ENCODE results near the gene GRIN2A. TPM values are rescaled to one million over a fixed set of nuclear protein-coding genes. Genes with fewer than 3 reads are reported as not detected.

GRIN2A gene
- total and polyA plus RNA-seq, 2 of the 8 experiments (the other 6 are each of a cell fraction or from before 2014, with no cell fraction given): 0.18 to 1.8 TPM

DNA sequence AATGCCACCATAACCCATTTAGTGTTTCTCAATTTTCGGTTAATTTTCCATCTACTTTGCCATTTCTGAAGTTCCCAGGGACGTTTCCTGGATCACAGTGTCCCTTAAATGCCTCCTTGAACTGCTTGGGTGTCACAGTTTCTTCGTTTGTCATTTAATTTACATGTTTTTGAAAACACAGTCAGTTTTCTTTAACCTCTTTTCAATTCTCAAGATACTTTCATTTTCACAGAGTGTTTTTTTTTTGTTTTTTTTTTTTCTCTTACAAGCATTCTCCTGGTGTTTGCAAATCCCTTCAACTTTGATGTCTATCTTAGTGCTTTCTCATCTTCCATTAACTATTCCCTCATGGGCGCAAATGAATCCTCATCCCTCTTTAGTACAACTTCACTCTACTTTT, 283.7 kb downstream of the GRIN2A start (continued):
- TF ChIP-seq, protein P1, sequence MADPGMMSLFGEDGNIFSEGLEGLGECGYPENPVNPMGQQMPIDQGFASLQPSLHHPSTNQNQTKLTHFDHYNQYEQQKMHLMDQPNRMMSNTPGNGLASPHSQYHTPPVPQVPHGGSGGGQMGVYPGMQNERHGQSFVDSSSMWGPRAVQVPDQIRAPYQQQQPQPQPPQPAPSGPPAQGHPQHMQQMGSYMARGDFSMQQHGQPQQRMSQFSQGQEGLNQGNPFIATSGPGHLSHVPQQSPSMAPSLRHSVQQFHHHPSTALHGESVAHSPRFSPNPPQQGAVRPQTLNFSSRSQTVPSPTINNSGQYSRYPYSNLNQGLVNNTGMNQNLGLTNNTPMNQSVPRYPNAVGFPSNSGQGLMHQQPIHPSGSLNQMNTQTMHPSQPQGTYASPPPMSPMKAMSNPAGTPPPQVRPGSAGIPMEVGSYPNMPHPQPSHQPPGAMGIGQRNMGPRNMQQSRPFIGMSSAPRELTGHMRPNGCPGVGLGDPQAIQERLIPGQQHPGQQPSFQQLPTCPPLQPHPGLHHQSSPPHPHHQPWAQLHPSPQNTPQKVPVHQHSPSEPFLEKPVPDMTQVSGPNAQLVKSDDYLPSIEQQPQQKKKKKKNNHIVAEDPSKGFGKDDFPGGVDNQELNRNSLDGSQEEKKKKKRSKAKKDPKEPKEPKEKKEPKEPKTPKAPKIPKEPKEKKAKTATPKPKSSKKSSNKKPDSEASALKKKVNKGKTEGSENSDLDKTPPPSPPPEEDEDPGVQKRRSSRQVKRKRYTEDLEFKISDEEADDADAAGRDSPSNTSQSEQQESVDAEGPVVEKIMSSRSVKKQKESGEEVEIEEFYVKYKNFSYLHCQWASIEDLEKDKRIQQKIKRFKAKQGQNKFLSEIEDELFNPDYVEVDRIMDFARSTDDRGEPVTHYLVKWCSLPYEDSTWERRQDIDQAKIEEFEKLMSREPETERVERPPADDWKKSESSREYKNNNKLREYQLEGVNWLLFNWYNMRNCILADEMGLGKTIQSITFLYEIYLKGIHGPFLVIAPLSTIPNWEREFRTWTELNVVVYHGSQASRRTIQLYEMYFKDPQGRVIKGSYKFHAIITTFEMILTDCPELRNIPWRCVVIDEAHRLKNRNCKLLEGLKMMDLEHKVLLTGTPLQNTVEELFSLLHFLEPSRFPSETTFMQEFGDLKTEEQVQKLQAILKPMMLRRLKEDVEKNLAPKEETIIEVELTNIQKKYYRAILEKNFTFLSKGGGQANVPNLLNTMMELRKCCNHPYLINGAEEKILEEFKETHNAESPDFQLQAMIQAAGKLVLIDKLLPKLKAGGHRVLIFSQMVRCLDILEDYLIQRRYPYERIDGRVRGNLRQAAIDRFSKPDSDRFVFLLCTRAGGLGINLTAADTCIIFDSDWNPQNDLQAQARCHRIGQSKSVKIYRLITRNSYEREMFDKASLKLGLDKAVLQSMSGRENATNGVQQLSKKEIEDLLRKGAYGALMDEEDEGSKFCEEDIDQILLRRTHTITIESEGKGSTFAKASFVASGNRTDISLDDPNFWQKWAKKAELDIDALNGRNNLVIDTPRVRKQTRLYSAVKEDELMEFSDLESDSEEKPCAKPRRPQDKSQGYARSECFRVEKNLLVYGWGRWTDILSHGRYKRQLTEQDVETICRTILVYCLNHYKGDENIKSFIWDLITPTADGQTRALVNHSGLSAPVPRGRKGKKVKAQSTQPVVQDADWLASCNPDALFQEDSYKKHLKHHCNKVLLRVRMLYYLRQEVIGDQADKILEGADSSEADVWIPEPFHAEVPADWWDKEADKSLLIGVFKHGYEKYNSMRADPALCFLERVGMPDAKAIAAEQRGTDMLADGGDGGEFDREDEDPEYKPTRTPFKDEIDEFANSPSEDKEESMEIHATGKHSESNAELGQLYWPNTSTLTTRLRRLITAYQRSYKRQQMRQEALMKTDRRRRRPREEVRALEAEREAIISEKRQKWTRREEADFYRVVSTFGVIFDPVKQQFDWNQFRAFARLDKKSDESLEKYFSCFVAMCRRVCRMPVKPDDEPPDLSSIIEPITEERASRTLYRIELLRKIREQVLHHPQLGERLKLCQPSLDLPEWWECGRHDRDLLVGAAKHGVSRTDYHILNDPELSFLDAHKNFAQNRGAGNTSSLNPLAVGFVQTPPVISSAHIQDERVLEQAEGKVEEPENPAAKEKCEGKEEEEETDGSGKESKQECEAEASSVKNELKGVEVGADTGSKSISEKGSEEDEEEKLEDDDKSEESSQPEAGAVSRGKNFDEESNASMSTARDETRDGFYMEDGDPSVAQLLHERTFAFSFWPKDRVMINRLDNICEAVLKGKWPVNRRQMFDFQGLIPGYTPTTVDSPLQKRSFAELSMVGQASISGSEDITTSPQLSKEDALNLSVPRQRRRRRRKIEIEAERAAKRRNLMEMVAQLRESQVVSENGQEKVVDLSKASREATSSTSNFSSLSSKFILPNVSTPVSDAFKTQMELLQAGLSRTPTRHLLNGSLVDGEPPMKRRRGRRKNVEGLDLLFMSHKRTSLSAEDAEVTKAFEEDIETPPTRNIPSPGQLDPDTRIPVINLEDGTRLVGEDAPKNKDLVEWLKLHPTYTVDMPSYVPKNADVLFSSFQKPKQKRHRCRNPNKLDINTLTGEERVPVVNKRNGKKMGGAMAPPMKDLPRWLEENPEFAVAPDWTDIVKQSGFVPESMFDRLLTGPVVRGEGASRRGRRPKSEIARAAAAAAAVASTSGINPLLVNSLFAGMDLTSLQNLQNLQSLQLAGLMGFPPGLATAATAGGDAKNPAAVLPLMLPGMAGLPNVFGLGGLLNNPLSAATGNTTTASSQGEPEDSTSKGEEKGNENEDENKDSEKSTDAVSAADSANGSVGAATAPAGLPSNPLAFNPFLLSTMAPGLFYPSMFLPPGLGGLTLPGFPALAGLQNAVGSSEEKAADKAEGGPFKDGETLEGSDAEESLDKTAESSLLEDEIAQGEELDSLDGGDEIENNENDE (IDR thresholded peaks at IDR 0.05; ENCODE audit: insufficient replicate concordance, low read length): no peak
- no peak for TF ChIP-seq TAF7 (optimal IDR thresholded peaks at IDR 0.05; ENCODE audit: borderline replicate concordance, low read depth, low read length)
- no peak for TF ChIP-seq NRF1 (IDR thresholded peaks at IDR 0.05; ENCODE audit: low read depth, low read length)
- TF ChIP-seq POLR2AphosphoS5 (IDR thresholded peaks at IDR 0.05; ENCODE audit: low read depth, low read length): no peak
- no peak for TF ChIP-seq SAP30 (IDR thresholded peaks at IDR 0.05; ENCODE audit: insufficient read depth, insufficient replicate concordance, low read length)
- TF ChIP-seq, protein P2, sequence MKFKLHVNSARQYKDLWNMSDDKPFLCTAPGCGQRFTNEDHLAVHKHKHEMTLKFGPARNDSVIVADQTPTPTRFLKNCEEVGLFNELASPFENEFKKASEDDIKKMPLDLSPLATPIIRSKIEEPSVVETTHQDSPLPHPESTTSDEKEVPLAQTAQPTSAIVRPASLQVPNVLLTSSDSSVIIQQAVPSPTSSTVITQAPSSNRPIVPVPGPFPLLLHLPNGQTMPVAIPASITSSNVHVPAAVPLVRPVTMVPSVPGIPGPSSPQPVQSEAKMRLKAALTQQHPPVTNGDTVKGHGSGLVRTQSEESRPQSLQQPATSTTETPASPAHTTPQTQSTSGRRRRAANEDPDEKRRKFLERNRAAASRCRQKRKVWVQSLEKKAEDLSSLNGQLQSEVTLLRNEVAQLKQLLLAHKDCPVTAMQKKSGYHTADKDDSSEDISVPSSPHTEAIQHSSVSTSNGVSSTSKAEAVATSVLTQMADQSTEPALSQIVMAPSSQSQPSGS (IDR thresholded peaks at IDR 0.05; ENCODE audit: low read length): no peak
- TF ChIP-seq POLR2A (IDR thresholded peaks at IDR 0.05; ENCODE audit: control extremely low read depth in 1 of 2, low read depth in 2 of 2, low read length in 2 of 2): no peak
- TF ChIP-seq CHD1 (IDR thresholded peaks at IDR 0.05; ENCODE audit: low read depth, low read length): no peak
- TF ChIP-seq, protein P3, sequence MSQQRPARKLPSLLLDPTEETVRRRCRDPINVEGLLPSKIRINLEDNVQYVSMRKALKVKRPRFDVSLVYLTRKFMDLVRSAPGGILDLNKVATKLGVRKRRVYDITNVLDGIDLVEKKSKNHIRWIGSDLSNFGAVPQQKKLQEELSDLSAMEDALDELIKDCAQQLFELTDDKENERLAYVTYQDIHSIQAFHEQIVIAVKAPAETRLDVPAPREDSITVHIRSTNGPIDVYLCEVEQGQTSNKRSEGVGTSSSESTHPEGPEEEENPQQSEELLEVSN (IDR thresholded peaks at IDR 0.05): no peak
